Measurements from ENCODE around the gene MEGF11.

GRCh38 chr15:65937476-65937875 is 316.1 kb downstream of the MEGF11 start:
- TF ChIP-seq CTCF (IDR thresholded peaks at IDR 0.05) = no peak
- no peak for TF ChIP-seq POLR2A (IDR thresholded peaks at IDR 0.05)

Measured in Peyer's patch (tissue), 4 donors.